Limb (tissue), 2 donors: ENCODE data around the gene CNR2.
"Not testable (repeated sequence)": the region's sequence is repeated elsewhere in the genome, so short reads cannot be mapped to it uniquely, and the experiment has no call there.

Source experiments
- DNase-seq, 2 donors: peaks; one replicate each; pipeline ENCODE4 v3.0.0-alpha.2; 2016; ENCODE audit errors: extremely low spot score in 2 of 2

The CNR2 gene

DNA sequence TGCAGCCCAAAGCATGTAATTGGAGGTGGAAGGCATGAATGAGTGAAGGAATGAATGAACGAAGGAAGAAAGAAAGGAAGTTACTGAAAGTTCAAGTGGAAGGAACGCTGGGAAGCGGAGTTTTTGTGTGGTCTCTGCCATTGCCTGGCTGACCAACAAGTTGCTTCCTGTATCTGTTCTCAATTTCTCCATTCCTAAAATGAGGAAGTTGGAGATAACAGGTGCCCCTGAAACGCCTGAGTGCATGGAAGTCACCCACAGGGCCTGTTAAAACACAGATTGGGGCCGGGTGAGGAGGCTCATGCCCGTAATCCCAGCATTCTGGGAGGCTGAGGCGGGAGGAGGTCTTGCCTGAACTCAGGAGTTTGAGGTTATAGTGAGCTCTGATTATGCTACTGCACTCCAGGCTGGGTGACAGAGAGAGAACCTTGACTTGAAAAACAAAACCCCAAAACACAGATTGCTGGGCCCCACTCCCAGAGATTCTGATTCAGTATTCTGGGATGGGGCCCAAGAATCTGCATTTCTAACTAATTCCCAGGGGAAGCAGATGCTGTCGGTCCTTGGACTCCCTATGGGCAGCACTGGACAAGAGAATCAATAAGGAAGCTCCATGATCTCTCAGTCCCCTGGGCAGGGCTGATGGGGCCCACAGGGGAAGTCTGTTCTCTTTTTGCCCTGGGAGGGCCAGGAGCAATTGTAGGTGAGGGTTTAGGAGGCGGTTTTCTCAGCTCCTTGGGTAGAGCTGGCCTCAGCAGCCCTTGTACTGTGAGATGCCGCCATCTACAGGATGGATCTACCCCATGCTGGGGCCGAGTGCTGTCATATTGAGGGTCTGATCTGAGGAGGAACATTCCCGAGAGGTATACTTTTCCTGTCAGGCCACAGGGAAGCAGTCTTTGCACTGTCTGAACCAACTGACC lies 3.3 kb upstream of the CNR2 start:
- peak; percentile 43 to 62 for DNase-seq

DNA sequence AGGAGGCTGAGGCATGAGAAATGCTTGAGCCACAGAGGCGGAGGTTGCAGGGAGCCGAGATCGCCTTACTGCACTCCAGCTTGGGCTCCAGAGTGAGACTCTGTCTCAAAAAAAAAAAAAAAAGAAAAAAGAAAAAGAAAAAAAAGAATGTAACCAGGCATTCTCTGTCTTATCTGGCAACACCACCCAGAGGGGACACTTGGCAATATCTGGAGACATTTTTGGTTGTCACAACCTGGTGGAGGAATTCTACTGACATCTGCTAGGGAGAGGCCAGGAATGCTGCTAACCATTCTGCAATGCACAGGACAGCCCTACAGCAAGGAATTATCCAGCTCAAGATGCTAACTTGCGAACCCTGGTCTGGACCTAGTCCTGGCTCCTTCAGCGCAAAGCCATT lies 2.3 kb upstream of the CNR2 start:
- no peak for DNase-seq

DNA sequence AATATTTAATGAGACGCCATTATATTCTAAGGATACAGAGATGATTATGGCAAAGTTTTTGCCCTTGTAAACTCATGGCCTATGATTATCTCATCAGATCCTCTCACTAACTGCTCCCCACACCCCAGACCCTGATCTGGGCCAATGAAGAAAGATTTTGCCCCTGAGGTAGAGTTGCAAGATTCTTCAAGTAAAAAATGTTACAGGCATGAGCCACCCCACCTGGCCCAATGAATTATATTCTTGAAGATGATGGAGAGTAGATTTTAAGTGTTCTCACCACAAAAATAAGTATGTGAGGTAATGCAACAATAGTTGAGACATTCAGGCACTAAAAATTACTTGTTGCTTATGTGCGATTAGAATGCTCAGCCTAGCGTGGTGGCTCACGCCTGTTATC lies 1.8 kb upstream of the CNR2 start:
- no peak for DNase-seq

DNA sequence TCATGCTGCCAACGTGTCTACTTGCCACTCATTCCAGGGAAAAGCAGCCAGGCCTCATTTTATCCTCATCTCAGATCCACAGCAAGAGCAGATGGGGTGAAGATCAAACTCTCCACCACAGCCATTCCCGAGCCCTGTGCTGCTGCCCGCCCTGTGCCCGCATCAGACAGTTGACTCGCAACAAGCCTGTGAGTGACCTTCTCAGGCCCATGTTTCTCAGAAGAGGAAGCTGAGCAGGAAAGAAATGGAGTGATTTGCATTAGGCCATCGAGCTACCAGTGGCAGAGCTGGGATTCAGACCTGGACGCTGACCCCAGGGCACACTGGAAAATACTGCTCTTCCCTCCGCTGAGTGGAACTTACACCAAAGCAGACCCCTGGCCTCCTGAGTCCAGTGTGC lies 1.2 kb downstream of the CNR2 start:
- no peak for DNase-seq

DNA sequence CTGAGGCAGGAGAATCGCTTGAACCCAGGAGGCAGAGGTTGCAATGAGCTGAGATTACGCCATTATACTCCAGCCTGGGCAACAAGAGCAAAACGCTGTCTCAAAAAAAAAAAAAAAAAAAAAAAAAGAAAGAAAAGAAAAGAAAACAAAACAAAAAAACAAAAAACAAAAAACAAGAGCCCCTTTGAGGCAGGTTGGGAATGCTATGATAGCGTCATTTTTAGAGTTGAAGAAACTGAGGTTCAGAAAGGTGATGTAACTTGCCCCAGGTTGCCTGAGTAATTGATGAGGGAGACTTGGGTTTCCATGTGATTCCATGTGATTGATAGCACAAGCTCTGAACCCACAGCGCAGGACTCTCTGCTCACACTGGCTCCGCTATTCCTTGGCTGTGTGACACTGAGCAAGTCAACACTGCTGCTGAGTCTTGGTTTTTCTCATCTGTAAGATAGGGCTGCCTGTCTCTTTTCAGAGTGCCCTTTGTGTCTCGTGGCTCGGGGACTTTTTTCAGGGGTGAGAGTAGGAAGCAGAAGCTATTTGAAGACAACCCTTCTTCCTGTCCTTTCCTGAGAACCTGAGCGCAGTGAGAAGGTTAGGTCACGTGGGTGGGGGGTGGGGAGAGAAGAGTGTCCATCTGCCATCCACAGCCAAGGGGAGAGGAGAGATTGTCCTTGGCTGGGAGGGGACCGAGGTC lies 2.5 kb downstream of the CNR2 start:
- no peak for DNase-seq

DNA sequence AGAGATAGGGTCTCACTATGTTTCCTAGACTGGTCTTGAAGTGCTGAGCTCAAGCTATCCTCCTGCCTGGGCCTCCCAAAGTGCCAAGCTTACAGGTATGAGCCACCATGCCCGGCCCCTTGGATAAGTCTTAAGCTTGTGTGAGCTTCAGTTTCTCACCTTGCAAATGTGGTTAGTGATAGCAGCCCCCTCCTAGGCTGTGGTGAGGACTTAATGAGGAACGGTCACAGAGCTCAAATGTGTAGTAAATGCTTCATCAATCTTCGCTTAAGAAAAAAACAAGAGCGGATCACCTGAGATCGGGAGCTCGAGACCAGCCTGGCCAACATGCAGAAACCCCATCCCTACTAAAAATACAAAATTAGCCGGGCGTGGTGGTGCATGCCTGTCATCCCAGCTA lies 3.0 kb downstream of the CNR2 start:
- DNase-seq: no peak

DNA sequence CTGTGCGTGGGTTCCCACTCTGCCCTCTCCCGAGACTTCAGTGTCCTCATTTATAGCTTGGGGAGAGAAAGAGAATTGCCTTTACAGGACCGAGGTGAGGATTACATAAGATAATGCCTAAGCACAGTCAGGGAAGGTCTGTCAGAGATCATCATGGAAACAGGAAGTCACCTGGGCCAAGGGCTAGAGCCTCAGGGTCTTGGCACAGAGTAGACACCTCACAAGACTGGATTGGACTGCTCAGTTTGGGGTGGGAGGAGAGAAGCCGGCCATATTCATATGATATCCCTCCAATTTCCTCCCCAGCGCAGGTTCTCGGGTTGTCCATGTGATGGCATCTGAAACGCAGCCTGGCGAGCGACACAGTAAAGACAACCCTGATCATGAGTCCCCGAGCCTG lies 3.8 kb downstream of the CNR2 start:
- no peak for DNase-seq

DNA sequence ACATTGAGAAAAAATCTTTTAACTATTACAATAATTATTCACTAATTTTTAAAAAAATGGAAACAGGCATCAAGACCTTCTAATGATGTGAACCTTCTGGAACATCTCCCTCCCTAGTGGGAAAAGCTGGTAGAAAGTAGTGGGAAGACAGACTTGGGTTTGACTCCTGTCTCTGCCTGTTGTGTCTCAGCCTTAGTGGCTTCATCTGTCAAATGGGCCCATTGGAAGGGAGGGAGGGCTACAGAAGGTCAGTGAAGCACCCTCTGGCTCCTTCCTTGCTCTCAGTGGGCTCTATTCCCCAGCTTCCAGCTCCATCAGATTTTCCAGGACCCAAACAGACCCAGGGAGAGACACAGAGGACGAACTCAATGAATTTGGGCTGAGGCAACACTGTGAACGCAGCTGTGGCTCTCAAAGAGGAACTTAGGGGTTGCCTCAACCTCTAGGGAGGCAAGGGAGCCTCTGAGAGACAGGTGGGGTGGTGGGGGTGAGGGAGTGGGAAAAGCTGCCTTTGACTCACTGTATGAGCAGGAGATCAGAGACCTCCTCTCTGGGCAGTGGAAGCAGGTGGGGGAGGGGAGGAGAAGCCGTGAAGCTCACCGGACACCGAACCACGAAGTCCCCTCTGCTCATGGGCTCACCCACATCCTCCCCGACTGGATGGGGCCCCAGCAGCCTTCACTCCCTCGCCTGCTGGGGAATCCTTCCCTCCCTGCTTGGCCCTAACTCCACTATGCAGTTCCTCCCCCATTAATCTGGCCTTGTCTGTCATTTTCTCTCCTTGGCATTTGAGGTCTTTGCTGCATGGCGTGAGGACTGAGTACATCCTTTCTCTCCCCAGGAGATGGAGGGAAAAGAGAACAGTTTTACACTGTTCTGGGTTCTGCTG lies 4.5 kb downstream of the CNR2 start:
- no peak for DNase-seq

DNA sequence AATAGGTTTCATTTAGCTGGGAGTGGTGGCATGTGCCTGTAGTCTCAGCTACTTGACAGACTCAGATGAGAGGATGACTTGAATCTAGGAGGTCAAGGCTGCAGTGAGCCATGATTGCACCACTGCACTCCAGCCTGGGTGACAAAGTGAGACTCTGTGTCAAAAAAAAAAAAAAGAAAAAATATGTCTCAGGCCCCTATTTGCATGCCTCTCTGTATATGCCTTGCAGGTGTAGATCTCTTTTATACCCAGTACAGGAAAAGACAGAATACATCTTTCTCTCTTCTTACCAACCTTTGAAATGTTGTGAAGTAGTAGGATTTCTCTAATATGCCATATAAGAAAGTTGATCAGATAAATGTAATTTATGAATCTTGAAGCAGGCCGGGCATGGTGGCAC lies 6.4 kb downstream of the CNR2 start:
- DNase-seq: no peak

DNA sequence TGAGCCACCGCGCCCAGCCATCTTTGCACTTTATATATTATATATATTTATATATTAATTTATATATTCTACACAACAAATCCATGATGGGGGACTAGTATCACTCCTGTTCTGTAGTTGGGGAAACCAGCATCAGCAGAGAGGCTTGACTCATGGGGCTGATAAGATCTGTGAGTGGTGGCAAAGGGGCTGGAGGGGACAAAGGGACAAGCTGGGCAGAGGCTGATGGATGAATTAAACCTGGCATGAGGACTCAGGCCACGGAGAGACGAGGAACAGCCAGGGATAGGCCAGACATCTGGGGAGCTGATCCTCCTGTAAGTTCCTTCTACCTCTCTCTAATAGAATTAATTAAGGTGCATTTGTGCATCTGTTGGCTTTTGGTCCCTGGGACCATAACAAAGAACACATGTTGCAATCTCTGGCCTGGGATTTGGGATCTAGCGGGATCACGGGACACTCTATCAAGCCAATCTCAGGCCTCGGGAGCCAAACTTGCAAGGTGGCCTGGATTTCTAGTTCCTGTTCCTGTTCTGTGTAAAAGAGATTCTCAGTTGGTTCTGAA lies 7.6 kb downstream of the CNR2 start:
- DNase-seq: no peak

DNA sequence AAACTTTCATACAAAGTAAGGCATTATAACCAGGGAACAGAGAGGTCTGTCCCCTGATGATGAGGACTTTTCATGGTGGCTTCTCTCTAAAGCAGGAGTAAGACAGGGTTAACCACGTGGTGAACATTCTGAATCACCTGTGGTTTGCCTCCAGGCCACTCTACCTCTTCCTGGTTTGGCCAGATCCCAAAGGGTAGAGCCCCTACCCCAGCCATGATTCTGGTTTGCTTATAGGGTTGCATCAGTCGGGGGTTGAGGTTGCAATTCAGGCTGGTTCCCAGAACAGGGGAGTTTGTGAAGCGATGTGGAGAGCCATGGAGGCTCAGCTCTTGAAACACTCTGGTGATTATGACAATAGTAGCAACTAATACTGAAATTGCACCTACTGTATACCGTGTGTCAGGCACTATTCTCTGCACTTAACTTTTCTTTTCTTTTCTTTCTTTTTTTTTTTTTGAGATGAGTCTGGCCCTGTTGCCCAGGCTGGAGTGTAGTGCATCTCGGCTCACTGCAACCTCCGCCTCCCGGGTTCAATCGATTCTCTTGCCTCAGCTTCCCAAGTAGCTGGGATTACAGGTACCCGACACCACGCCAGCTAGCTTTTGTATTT lies 8.3 kb downstream of the CNR2 start:
- DNase-seq: no peak

DNA sequence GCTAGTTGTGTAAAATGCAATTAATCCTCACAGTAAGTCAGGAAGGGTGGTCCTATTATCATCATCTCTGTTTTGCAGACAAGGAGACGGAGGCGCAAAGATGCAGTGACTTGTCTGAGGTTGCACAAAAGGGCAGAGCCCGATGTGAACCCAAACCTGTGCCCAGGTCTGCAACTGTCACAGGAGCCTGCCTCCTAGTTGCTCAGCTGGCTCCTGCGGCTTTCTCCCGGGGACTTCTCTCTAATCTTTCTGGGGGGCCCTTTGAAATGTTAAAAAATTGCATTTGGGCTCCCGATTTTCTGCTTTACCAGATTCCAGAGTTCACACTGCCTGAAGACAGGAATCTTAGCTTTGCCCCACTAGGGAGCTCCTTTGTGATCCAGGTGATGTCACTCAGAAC lies 9.4 kb downstream of the CNR2 start:
- DNase-seq: no peak

DNA sequence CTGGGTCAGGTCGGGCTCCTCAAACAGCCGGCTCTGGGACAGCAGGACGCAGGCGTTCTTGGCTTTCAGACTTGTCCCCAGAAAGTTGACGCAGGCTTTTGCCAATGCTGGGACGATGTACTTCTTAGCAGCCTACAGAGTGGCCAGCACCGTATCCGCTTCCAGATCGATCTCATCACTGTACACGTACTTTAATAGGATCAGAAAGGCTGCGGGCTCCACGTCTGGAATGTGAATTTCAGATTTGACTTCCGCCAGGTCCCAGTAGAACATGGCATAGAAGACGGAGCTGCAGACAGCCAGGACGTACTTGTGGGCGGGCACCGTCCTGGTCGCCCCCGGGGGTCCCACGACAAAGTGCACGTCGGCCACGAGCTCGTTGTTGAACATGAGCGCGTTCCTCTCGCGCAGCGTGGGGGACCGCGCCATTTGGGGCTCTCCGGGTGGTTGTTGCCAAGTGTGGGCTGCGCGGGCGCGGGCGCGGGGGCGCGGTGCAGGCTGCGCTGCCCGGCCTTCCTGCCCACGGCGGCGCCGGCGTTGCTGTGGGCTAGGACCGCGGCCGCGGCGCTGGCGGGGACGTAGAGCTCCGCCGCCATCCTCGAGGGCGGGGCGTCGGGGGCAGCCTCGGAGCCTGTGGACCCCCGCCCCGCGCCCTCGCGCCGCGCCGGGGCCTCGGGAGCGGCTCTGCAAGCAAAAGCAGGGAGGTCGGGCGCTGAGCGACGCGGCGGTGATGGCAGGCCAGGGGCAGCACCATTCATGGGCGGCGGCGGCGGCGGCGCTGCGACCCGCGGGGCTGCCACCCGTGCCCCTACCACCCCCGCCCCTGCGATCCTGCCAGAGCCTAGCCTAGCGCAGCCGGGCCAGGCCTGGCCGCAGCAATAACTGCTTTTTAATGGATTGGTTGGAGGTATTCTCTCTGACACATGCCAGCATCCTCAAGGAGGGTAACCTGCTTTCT lies 10.6 kb downstream of the CNR2 start:
- DNase-seq: peak in 1 of 2 donors; percentile 52

DNA sequence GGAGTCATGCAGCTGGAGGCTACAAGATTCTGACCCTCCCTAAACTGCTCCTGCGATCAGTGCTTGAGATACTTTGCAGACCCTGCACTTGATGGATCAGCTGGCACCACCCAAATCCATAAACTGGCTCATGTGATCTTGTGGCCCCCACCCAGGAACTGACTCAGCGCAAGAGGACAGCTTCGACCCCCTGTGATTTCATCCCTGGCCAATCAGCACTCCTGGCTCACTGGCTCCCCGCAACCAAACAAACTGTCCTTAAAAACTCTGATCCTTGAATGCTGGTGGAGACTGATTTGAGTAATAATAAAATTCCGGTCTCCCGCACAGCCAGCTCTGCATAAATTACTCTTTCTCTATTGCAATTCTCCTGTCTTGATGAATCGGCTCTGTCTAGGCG lies 13.1 kb downstream of the CNR2 start:
- not testable (repeated sequence) for DNase-seq

DNA sequence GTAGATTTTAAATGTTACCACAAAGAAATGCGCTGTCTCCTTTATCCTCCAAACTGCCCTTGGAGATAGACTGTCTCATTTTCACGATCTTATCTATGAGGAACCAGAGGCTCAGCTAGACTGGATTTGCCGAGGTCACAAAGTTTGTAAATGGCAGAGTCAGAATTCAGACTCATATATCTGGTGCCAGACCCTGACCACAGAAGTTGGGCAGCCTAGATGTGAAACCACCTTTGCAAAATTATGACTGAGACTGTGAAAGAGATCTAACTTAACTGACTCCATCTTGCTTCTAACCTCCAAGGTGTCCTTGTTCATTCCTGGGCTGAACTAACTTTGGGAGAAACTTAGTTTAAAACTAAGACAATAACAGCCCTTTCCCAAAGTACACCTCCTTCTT lies 14.1 kb downstream of the CNR2 start:
- DNase-seq: no peak

DNA sequence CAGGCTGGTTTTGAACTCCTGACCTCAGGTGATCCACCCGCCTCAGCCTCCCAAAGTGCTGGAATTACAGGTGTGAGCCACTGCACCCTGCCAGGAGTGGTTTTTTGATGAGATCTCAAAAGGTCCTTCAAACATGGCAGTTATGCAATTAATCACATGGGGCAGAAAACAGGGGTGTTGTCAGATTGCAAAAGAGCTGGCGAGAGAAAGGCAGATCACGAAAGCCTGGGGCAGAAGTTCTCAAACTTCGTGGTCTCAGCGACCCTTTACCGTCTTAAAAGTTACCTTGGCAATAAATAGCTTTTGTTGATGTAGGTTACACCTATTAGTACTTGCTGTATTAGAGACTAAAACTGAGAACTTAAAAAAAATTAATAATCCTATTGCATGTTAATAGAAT lies 16.1 kb downstream of the CNR2 start:
- no peak for DNase-seq

DNA sequence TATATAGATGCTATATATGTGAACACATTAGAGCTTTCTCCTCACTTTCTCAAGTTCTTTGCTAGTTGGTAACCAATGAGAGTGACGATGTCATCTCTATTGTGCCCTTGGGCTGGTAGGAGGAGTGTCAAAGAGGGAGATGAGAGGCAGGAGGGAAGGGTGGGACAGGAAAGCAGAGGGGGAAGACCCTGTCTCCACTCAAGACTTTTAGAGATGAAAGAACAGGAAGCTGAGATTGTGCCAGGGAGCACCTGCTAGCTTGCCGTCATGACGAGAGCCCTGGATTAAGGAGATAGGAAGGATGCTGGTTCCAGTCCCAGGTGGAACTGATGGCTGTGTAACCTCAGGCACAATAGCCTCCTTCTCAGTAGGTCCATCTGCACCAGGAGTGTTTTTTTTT lies 16.7 kb downstream of the CNR2 start:
- no peak for DNase-seq

DNA sequence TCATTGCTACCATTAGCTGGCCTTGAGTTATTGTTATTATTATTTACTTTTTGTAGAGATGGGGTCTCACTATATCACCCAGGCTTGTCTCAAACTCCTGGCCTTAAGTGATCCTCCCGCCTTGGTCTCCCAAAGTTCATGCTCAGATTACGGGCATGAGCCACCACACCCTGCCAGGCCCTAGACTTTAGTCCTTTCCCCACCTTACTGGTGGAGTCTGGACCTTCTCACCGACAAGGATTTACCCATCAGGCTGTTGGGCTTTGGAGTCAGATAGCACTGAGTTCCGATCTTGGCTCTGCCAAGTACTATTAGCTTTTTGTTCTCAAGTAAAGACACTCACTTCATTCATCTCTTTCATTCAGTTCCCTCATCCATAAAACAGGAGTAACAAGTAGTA lies 17.2 kb downstream of the CNR2 start:
- no peak for DNase-seq

DNA sequence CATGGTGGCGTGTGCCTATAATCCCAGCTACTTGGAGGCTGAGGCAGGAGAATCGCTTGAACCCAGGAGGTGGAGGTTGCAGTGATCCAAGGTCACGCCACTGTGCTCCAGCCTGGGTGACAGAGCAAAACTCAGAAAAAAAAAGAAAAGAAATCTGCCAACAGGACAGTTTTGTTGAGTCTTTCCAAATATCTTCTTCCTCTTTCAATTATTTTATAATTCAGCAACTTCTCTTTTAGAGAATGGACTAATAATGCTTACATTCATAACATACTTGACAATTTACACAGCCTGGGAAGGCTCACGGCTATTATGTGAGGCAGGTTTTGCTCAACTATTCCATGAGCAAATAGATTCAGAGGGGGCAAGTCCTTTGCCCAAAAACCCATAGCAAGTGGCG lies 18.1 kb downstream of the CNR2 start:
- no peak for DNase-seq

DNA sequence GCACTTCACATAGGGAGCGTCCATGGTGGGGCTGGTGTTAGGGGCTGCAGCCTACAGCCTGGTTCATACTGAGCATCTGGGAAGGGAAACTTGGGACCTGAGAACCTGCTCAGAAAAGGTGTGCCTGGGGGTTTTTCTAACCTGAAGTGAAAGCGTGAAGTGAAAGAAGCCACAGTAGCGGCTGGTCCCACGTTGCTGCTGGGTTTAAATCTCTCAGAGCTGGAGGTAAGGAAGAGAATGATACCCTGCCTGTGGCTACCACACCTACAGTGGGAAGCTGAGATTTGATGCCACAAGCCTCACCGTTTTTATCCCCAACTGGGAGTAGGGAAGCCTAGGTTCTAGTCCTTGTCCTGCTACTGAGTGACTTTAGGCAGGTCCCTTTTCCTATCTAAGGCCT lies 24.1 kb downstream of the CNR2 start:
- DNase-seq: no peak
